HUES48 (cell line): ENCODE results near the gene GAS7.

Experiments used
- H3K27ac ChIP-seq: one replicate; pipeline ENCODE4 v1.7.0; 2013; ENCODE audit warnings: low read depth, low read length, inconsistent platforms
- H3K27me3 ChIP-seq: 2 replicates; pipeline ENCODE4 v1.6.1; 2013; ENCODE audit warnings: mild to moderate bottlenecking, low read length; ENCODE audit not compliant: control insufficient read depth, insufficient read depth
- H3K36me3 ChIP-seq: 2 replicates; pipeline ENCODE4 v1.6.1; 2013; ENCODE audit warnings: low read length; ENCODE audit not compliant: control insufficient read depth, insufficient read depth
- H3K4me1 ChIP-seq: 2 replicates; pipeline ENCODE4 v1.6.1; 2013; ENCODE audit warnings: mild to moderate bottlenecking, low read length; ENCODE audit not compliant: control insufficient read depth, insufficient read depth
- H3K4me3 ChIP-seq: 2 replicates; pipeline ENCODE4 v1.5.1; 2013; ENCODE audit warnings: mild to moderate bottlenecking, low read depth, low read length
- H3K9ac ChIP-seq: 2 replicates; pipeline ENCODE4 v1.6.1; 2013; ENCODE audit warnings: mild to moderate bottlenecking, low read depth, low read length, moderate library complexity
- H3K9me3 ChIP-seq: 2 replicates; pipeline ENCODE4 v1.6.1; 2013; ENCODE audit warnings: low read length; ENCODE audit not compliant: control insufficient read depth, insufficient read depth

GAS7 gene

DNA sequence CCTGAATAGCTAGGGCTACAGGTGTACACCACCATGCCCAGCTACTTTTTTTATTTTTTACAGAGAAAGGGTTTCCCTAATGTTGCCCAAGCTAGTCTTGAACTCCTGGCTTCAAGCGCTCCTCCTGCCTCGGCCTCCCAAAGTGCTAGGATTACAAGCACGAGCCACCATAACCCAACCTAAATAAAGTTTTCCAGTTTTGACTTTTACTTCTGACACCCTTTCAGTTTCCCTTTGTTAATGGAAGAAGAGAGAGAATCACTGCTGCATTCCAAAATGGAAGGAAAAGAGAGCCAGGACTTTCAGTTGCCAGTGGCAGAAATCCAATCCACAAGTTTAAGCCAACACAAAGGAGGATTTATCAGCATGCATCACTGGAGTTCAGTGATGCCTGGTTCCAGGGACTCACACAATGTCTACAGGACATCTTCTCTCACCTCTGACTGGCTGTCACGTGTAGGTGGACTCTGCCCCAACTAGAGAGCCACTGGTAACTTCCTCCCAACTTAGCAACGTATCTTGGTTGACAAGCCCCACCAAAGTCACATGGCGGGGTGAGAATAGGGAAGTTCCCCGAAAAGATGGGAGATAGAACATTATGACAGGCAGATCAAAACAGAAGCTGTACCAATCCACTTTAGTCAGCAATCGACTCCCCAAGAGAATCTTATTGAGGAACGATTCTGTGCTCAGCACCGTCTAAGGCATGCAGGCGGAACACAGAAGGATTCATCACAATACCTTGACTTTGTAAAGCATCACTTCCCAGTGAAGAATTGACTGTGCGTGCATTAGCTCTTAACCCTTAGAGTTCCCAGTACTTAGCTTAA lies 46.5 kb downstream of the GAS7 start:
- H3K27me3 ChIP-seq = no peaks in the 10 kb centered on the region
- H3K4me3 ChIP-seq = no peak overlapping the region
- no peaks in the 10 kb centered on the region for H3K4me1 ChIP-seq
- H3K9me3 ChIP-seq = no peaks in the 10 kb centered on the region
- H3K9ac ChIP-seq = no peak overlapping the region
- no peaks in the 10 kb centered on the region for H3K36me3 ChIP-seq
- H3K27ac ChIP-seq = no peak overlapping the region

DNA sequence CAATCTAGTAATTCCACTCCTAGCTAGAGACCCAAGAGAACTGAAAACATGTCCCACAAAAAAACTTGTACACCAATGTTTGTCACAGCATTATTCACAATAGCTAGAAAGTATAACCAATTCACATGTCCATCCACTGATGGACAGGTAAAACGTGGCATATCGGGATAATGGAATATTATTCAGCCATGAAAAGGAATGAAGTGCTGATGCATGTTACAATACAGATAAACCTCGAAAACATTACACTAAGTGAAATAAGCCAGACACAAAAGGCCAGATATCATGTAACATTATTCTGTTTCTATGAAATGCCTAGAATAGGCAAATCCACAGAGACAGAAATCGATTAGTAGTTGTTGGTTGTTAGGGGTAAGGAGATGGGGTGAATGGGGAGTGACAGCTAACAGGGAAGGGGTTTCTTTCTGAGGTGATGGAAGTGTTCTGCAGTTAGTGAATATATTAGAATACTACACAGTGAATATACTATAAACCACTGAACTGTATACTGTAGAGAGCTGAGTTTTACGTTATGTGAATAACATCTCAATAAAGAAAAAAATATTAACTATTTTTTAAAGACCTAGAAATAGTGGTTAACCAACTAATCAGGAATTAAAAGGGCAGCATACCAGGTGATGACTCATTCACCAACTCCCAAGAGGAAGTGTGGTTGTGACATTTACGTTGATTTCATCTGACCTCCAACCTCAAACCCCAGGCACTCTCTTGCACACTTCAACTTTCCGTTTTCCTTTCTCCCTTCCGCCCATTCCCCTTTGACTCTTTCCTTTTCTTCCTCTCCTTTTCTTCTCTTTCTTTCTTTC lies 48.6 kb downstream of the GAS7 start:
- Histone ChIP-seq H3K4me1 (no peaks in the 10 kb centered on the region), H3K4me3 (no peak overlapping the region), H3K27me3 (no peaks in the 10 kb centered on the region), H3K9me3 (no peaks in the 10 kb centered on the region), H3K36me3 (no peaks in the 10 kb centered on the region), H3K27ac (no peak overlapping the region), H3K9ac (no peak overlapping the region)

DNA sequence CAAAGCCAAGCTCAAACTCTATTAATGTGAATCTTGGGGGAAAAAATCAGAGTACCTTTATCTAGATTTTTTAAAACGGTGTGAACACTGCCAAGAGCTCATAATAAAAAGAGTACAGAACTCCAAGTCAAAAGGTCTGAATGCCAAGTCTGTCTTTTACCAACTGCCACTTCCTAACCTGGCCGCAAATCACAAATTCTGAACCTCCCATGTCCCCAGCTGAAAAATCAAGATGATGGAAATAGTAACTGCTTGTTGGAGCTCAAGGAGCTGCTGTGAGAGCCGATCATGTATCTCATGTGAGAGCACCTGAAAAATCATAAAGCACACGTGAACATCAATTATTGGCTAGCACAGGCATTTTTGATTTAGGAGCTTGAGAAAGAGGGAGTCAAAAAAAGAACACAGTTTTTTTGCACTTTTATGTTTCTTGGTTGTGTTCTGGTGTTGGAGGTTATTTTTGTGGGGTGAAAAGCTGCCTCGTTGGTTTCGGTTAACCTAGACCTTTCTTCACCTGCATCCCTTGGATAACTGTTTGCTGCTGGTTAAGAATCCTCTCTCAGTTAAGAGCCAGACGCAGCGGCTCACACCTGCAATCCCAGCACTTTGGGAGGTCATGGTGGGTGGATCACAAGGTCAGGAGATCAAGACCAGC lies 50.5 kb downstream of the GAS7 start:
- Histone ChIP-seq H3K4me1 (no peaks in the 10 kb centered on the region), H3K9me3 (no peaks in the 10 kb centered on the region), H3K9ac (no peak overlapping the region), H3K4me3 (no peak overlapping the region), H3K36me3 (no peaks in the 10 kb centered on the region), H3K27ac (no peak overlapping the region), H3K27me3 (no peaks in the 10 kb centered on the region)

DNA sequence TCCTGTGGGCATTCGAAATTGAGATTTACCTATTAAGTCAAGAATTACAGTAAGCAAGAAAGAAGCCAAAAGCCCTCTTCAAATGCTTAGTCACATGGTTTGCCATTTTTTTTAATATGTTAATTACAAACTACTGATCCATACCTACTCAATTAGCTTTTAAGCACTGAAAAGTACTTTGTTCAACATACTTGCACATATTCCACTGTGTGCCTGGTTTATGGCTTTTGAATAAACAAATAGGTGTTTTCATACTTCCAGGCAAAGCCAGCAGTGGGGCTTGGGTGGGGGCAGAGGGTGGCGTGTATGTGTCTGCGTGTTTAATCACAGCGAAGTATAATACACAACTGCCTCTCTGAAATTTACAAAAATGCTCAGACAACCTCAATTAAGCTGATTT lies 51.4 kb downstream of the GAS7 start:
- Histone ChIP-seq H3K4me1 (no peaks in the 10 kb centered on the region), H3K9me3 (no peaks in the 10 kb centered on the region), H3K9ac (no peak overlapping the region), H3K27me3 (no peaks in the 10 kb centered on the region), H3K4me3 (no peak overlapping the region), H3K27ac (no peak overlapping the region), H3K36me3 (no peaks in the 10 kb centered on the region)

DNA sequence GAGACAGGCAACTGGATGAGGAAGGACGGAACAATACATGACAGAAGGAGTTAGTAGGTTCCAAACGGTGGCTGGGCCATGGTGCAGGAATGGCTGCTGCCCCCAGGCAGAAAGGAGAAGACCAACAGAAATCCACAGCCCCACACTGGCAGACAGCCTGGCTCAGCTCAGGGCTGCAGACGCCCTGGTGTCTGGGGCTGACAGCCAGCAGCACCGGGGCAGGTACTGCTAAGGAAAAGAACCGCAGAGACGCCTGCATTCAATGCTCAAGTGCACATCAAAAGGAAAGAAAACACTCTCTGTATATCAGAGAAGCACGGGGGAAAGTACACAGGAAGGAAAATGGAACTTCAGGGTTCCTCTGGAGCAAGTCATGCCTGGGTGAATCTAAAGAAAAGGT lies 53.4 kb downstream of the GAS7 start:
- no peak overlapping the region for H3K9ac ChIP-seq
- H3K27me3 ChIP-seq = no peaks in the 10 kb centered on the region
- H3K27ac ChIP-seq = no peak overlapping the region
- H3K36me3 ChIP-seq = no peaks in the 10 kb centered on the region
- H3K9me3 ChIP-seq = no peaks in the 10 kb centered on the region
- no peak overlapping the region for H3K4me3 ChIP-seq
- no peaks in the 10 kb centered on the region for H3K4me1 ChIP-seq

DNA sequence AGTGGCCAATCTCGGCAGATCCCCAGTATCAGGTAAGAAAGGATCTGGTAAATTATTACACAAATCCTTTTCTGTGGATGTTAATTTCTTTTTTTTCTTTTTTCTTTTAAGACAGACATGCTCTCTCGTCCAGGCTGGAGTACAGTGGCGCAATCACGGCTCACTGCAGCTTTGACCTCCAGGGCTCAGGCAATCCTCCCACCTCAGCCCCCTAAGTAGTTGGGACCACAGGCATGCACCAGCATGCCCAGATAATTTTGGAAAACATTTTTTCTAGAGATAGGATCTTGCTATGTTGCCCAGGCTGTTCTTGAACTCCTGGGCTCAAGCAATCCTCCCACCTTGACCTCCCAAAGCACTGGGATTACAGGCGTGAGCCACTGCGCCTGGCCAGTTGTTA lies 54.0 kb downstream of the GAS7 start:
- no peak overlapping the region for H3K9ac ChIP-seq
- H3K27ac ChIP-seq = no peak overlapping the region
- H3K27me3 ChIP-seq = no peaks in the 10 kb centered on the region
- H3K4me1 ChIP-seq = no peaks in the 10 kb centered on the region
- H3K9me3 ChIP-seq = no peaks in the 10 kb centered on the region
- H3K4me3 ChIP-seq = no peak overlapping the region
- no peaks in the 10 kb centered on the region for H3K36me3 ChIP-seq

DNA sequence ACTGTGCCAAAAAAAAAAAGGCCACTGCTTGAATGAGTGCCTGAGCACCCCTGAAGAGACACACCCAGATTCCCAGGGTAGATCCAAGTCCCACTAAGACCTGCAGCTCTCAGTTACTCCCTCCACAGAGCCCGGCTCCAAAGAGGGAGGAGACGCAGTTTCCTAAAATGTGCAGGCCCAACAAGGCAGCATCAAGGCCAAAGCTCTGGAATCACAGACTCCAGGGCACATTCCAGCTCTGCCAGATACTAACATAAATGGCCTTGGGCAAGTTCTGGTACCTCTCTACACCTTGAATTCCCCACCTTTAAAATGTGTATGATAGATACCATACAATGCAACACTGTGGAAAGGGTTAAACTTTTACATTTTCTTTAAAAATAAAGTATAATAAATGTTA lies 57.0 kb downstream of the GAS7 start:
- Histone ChIP-seq H3K4me3 (no peak overlapping the region), H3K4me1 (no peaks in the 10 kb centered on the region), H3K27ac (no peak overlapping the region), H3K27me3 (no peaks in the 10 kb centered on the region), H3K9me3 (no peaks in the 10 kb centered on the region), H3K9ac (no peak overlapping the region), H3K36me3 (no peaks in the 10 kb centered on the region)

DNA sequence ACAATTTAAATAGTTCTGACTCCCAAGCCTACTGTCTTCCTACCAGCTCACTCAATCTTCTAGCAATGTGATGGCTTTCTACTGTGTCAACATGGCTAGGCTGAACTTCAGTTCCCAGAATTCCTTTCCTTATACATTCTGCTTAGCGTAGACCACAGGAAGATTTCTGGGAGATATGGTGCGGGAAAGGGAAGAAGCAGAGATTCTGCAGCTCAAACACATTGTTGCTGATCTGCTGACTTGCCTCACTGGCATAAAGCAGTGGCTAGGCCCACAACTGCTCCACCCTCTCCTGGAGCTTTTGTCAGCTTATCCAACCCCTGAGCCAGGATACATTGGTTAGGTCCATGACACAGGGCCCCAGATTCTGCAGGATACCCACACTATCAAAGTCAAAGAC lies 58.8 kb downstream of the GAS7 start:
- Histone ChIP-seq H3K9me3 (no peaks in the 10 kb centered on the region), H3K4me3 (no peak overlapping the region), H3K4me1 (no peaks in the 10 kb centered on the region), H3K27ac (no peak overlapping the region), H3K36me3 (no peaks in the 10 kb centered on the region), H3K9ac (no peak overlapping the region), H3K27me3 (no peaks in the 10 kb centered on the region)

DNA sequence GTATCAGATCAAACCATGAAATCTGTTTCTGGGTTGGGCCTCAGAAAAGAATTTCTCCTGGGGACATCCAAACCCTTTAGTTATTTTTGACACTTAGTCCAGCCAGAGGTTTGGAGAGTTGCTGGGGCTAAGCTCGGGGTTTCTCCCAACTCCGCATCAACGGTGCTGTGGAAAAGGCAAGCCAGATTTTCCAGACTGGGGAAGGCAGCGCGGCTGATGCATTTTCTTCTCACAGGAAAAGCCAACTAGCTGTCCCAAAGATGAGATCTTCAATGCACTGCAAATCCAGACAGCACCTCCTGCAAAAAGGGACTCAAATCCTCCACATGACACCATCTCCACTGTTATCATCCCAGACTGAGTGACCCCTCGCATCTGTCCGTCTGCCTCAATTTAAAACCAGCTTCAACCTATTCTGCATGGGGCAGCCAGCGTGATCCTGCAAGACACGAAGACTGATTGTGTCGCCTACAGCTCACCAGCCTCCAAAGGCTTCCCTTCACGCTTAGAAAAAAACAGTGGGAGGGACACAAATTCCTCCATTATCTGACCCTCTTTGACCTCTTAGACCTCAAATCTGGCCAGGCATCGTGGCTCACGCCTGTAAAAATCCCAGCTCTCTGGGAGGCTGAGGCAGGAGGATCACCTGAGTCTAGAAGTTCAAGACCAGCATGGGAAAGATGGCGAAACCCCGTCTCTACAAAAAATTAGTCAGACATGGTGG lies 62.0 kb downstream of the GAS7 start:
- no peaks in the 10 kb centered on the region for H3K9me3 ChIP-seq
- no peaks in the 10 kb centered on the region for H3K4me1 ChIP-seq
- H3K27me3 ChIP-seq = no peaks in the 10 kb centered on the region
- no peak overlapping the region for H3K9ac ChIP-seq
- H3K36me3 ChIP-seq = no peaks in the 10 kb centered on the region
- H3K4me3 ChIP-seq = no peak overlapping the region
- no peak overlapping the region for H3K27ac ChIP-seq

DNA sequence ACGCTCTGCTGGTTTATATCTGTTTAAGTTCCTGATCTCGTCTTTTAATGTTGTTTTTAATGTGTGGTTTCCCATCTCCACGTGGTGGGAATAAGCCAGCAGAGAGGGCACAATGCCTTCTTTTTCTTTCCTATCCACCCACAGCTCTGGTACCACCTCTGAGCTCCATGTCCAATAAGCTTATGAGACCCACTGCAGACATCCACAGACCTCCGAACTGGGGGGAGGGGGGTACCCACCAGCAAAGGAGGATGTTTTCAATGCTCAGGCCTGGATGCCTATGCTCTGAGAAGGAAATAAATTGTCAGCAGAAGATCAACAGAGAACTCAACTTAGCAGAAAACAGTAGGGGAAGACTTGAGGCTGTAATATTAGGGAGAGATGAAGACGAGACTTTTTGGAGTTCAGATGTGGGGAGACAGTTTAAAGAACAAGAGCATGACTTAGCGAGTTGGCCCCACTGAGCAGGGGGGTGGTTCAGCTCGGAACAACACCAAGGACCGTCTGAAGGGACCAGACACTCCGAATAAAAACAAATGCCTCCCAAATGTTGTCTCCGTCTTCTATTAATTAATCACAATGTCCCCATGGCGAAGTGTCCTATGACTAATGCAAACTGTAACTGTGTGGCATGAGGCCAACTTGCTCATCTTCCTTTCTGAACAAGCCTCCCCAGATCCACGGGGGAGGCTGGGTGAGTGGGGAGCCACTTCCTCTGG lies 62.7 kb downstream of the GAS7 start:
- H3K27me3 ChIP-seq = no peaks in the 10 kb centered on the region
- H3K9me3 ChIP-seq = no peaks in the 10 kb centered on the region
- no peak overlapping the region for H3K27ac ChIP-seq
- no peak overlapping the region for H3K4me3 ChIP-seq
- H3K9ac ChIP-seq = no peak overlapping the region
- H3K36me3 ChIP-seq = no peaks in the 10 kb centered on the region
- no peaks in the 10 kb centered on the region for H3K4me1 ChIP-seq
